GM12878 (cell line): ENCODE results near the gene TXLNA. TPM values are rescaled to one million over a fixed set of nuclear protein-coding genes. Genes with fewer than 3 reads are reported as not detected.

Experiments used
- ATAC-seq: fragments of 200-7000 bp; cut with Tn5 transposase; 3 replicates; pipeline ENCODE4 v1.9.1; 2020; ENCODE audit warnings: mild to moderate bottlenecking, moderate library complexity
- BruUV-seq: library from RNA; stranded (reverse); fragments of 400-500 nt; replicated peaks from 2 replicates; lab custom pipeline; 2021; lab: Mats Ljungman, UMichigan
- CTCF ChIA-PET: fragments of 300-600 bp; sonication (Branson Sonifier 250); formaldehyde crosslinking; extraction: SDS; loops from one replicate; lab custom pipeline; 2021; ENCODE audit warnings: inconsistent platforms; lab: Yijun Ruan, JAX
- POLR2A ChIA-PET: fragments of 350-600 bp; formaldehyde crosslinking; extraction: SDS; loops from one replicate; lab custom pipeline; 2021; ENCODE audit warnings: inconsistent platforms; lab: Charles Lee
- RAD21 ChIA-PET: fragments of 300-600 bp; sonication (Branson Sonifier 250); formaldehyde crosslinking; loops from one replicate; lab custom pipeline; 2023; ENCODE audit warnings: antibody characterized with exemption; ENCODE audit not compliant: unreplicated experiment; lab: Charles Lee
- SMC1A ChIA-PET: fragments of 300-600 bp; sonication (Branson Sonifier 250); formaldehyde crosslinking; loops from one replicate; lab custom pipeline; 2023; ENCODE audit not compliant: unreplicated experiment, uncharacterized antibody; lab: Charles Lee
- DNase-seq: peaks from one replicate; pipeline ENCODE4 v3.0.0-alpha.2; 2011; ENCODE audit warnings: low read depth, low spot score
- FAIRE-seq: peaks from 3 replicates; lab custom pipeline; 2011; peaks lifted over from hg19 to GRCh38; lab: Jason Lieb, UNC
- H2AFZ ChIP-seq: 2 replicates; pipeline ENCODE4 v1.6.0; 2011; ENCODE audit warnings: low read depth, low read length, control low read depth; ENCODE audit not compliant: control insufficient read depth
- H3K27ac ChIP-seq: 2 replicates; pipeline ENCODE4 v1.5.1; 2011; ENCODE audit warnings: control low read depth; ENCODE audit not compliant: control insufficient read depth, insufficient read depth
- H3K27me3 ChIP-seq, 2 experiments: replicated peaks in 1 of 2; 2 replicates each; pipeline versions ENCODE4 v1.6.0 to v1.6.1; 2011; ENCODE audit warnings: low read length in 1 of 2; ENCODE audit not compliant: control insufficient read depth in 2 of 2, insufficient read depth in 2 of 2
- H3K36me3 ChIP-seq, 2 experiments: 2 replicates each; pipeline ENCODE4 v1.5.1; 2011; ENCODE audit warnings: low read length in 1 of 2; ENCODE audit not compliant: control insufficient read depth in 2 of 2, insufficient read depth in 2 of 2
- H3K4me1 ChIP-seq: 2 replicates; pipeline ENCODE4 v1.6.1; 2011; ENCODE audit warnings: mild to moderate bottlenecking, low read length, moderate library complexity, mixed read lengths; ENCODE audit not compliant: control insufficient read depth, insufficient read depth
- H3K4me2 ChIP-seq: 2 replicates; pipeline ENCODE4 v1.6.0; 2011; ENCODE audit warnings: control low read depth; ENCODE audit not compliant: control insufficient read depth, insufficient read depth
- H3K4me3 ChIP-seq: fragments of 200-600 bp; sonication (generic); 2 replicates; pipeline ENCODE4 v1.5.1; 2016
- H3K79me2 ChIP-seq: 2 replicates; pipeline ENCODE4 v1.6.0; 2011; ENCODE audit warnings: low read length; ENCODE audit not compliant: control insufficient read depth, insufficient read depth
- H3K9ac ChIP-seq: 2 replicates; pipeline ENCODE4 v1.8.0; 2011; ENCODE audit warnings: low read length, control low read depth, mixed read lengths; ENCODE audit not compliant: control insufficient read depth, insufficient read depth
- H3K9me3 ChIP-seq: replicated peaks from 3 replicates; pipeline ENCODE4 v1.5.1; 2011; ENCODE audit warnings: mild to moderate bottlenecking, low read length; ENCODE audit not compliant: control insufficient read depth, insufficient read depth
- H4K20me1 ChIP-seq: 2 replicates; pipeline ENCODE4 v1.6.0; 2011; ENCODE audit not compliant: control insufficient read depth, insufficient read depth
- BRCA1 ChIP-seq: IDR thresholded peaks from 2 replicates; pipeline ENCODE4 v1.6.1; 2011; ENCODE audit warnings: low read depth, low read length, improper control_type of control experiment
- CREB1 ChIP-seq: IDR thresholded peaks from 2 replicates; pipeline ENCODE4 v1.6.1; 2012; ENCODE audit warnings: low read depth, mild to moderate bottlenecking, inconsistent platforms
- HSF1 ChIP-seq: fragments of 150-350 bp; IDR thresholded peaks from 2 replicates; pipeline ENCODE4 v1.6.1; 2014; ENCODE audit warnings: mild to moderate bottlenecking, low read depth, low read length
- NFIC ChIP-seq: IDR thresholded peaks from 2 replicates; pipeline ENCODE4 v1.6.1; 2012; ENCODE audit warnings: low read depth, mild to moderate bottlenecking, inconsistent platforms, low read length, moderate library complexity
- NR2F1 ChIP-seq: fragments of 450-650 bp; conservative IDR thresholded peaks from 2 replicates; pipeline ENCODE4 v1.6.1; 2017; ENCODE audit warnings: mild to moderate bottlenecking
- PAX5 ChIP-seq: IDR thresholded peaks from 2 replicates; pipeline ENCODE4 v1.6.1; 2011; ENCODE audit warnings: low read depth, low read length, borderline replicate concordance
- POLR2A ChIP-seq: IDR thresholded peaks from 2 replicates; pipeline ENCODE4 v1.6.1; 2011; ENCODE audit warnings: low read depth, mild to moderate bottlenecking, low read length
- POLR2AphosphoS5 ChIP-seq: IDR thresholded peaks from 2 replicates; pipeline ENCODE4 v1.6.1; 2011; ENCODE audit warnings: mild to moderate bottlenecking, low read length, inconsistent platforms
- RAD51 ChIP-seq: fragments of 450-650 bp; IDR thresholded peaks from 2 replicates; pipeline ENCODE4 v1.6.1; 2016; ENCODE audit warnings: moderate library complexity, mild to moderate bottlenecking, inconsistent platforms
- RCOR1 ChIP-seq: conservative IDR thresholded peaks from 2 replicates; pipeline ENCODE4 v1.6.1; 2012; ENCODE audit warnings: low read depth, low read length, improper control_type of control experiment
- TBL1XR1 ChIP-seq: IDR thresholded peaks from 2 replicates; pipeline ENCODE4 v1.6.1; 2012; ENCODE audit warnings: low read depth, low read length, improper control_type of control experiment
- WGBS: methylation state at CpG from one replicate; pipeline ENCODE4 v1.1.6; 2016; ENCODE audit warnings: low lambda C conversion rate; ENCODE audit not compliant: insufficient replicate concordance, insufficient coverage; ENCODE audit errors: missing lambda C conversion rate; 5-methylcytosine and 5-hydroxymethylcytosine counted together
- in situ Hi-C: fragments of 300-500 bp; cut with MboI; formaldehyde crosslinking; loops from 9 replicates; pipeline ENCODE4 v1.14.3; 2018; ENCODE audit warnings: mixed read lengths
- intact Hi-C: fragments of 100-400 bp; cut with micrococcal nuclease; formaldehyde crosslinking; loops from one replicate; pipeline ENCODE4 v1.14.2; 2022; ENCODE audit not compliant: unreplicated experiment
- polyA plus RNA-seq, 11 experiments: library from polyadenylated mRNA; depleted of rRNA in 4 of 11; unstranded in 6 of 11; stranded (reverse) in 5 of 11; fragments of >200 nt; fragmentation: Nextera tagmentation in 4 of 11; fragmentation: Illumina TruSeq in 1 of 11; extraction: Ambion mirVana in 4 of 11; extraction: Trizol in 1 of 11; gene quantifications; 1 replicate in 1 of 11; 2 replicates in 10 of 11; pipeline versions ENCODE4 v1.2.1 to v1.2.3, GENCODE V29; 2011 to 2016; ENCODE audit warnings: inconsistent platforms in 2 of 11, missing spikeins in 2 of 11, low read depth in 1 of 11
- total RNA-seq, 4 experiments: library from RNA; depleted of rRNA in 3 of 4; stranded (reverse); fragments of >200 nt in 3 of 4; fragmentation: Illumina TruSeq in 1 of 4; extraction: Trizol in 1 of 4; gene quantifications; 2 replicates each; pipeline versions ENCODE4 v1.2.1 to v1.2.3, GENCODE V29; 2013 to 2021
- TF ChIP-seq, protein P1 (sequence below): fragments of 450-650 bp; IDR thresholded peaks from 2 replicates; pipeline ENCODE4 v1.6.1; 2017; ENCODE audit warnings: borderline replicate concordance

Gene TXLNA
- total and polyA plus RNA-seq, 10 of the 15 experiments (the other 5 are each of a cell fraction or from before 2014, with no cell fraction given) = 7.2 to 93.7 (median 47.9) TPM

- in situ Hi-C loops (no loop called here), intact Hi-C loops (no loop called here)
- H2AFZ ChIP-seq = no peak overlapping the region
- H3K27ac ChIP-seq = no peak overlapping the region
- WGBS = 84% methylated on average over 1 of the region's 1 CpG
- SMC1A ChIA-PET = interaction anchor here (0.6 to 1.3 kb wide), 4 partner anchors 14 to 134 kb away, joined by 3 read pairs; no protein-coding TSS in a partner anchor
- POLR2A ChIA-PET = interaction anchor here (0.6 to 1.2 kb wide), 3 partner anchors 15 to 59 kb away, joined by 3 to 5 read pairs (median 4); no protein-coding TSS in a partner anchor
- TF ChIP-seq POLR2A (peak; percentile 64; the same call in 1 of the 2 replicates), TBL1XR1 (no peak), NFIC (no peak), BRCA1 (no peak), POLR2AphosphoS5 (peak; percentile 16; the same call in 1 of the 2 replicates), RAD51 (no peak), PAX5 (no peak)
- H3K9ac ChIP-seq = no peak overlapping the region
- DNase-seq (no peak), ATAC-seq (no peak), FAIRE-seq (no peak)
- no peaks in the 10 kb centered on the region for H3K9me3 ChIP-seq
- no peaks in the 10 kb centered on the region for H3K27me3 ChIP-seq
- CTCF ChIA-PET = interaction anchor here (0.9 to 1.0 kb wide), 2 partner anchors 86 to 89 kb away, joined by 3 read pairs; partner anchors contain the start of gene KPNA6
- H3K79me2 ChIP-seq = peaks cover 10% of the 10 kb centered on the region
- peaks cover 14% of the 10 kb centered on the region for H3K4me1 ChIP-seq
- H3K36me3 ChIP-seq = peaks cover 35 to 43% of the 10 kb centered on the region in 2 experiments
- H4K20me1 ChIP-seq = no peaks in the 10 kb centered on the region
- H3K4me3 ChIP-seq = no peak overlapping the region
- RAD21 ChIA-PET = interaction anchor here (0.8 to 1.5 kb wide), 3 partner anchors 9 to 18 kb away, joined by 3 to 13 read pairs (median 3); partner anchors contain the start of gene TXLNA
- H3K4me2 ChIP-seq = no peak overlapping the region
- no TSS peak for BruUV-seq
Measured at GRCh38 chr1:32197074-32197473, 17.6 kb downstream of the TXLNA start.

DNA sequence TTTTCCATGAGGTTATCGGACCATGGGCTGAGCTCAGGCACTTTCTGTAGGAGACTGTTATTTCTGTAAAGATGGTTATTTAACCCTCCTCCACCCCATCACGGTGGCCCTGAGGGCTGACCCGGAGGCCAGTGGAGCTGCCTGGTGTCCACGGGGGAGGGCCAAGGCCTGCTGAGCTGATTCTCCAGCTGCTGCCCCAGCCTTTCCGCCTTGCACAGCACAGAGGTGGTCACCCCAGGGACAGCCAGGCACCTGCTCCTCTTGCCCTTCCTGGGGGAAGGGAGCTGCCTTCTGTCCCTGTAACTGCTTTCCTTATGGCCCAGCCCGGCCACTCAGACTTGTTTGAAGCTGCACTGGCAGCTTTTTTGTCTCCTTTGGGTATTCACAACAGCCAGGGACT is 18.4 kb downstream of the TXLNA start:
- peaks cover 21% of the 10 kb centered on the region for H3K4me1 ChIP-seq
- 81% methylated on average over 6 of the region's 6 CpGs for WGBS
- DNase-seq (no peak), FAIRE-seq (no peak), ATAC-seq (no peak)
- in situ Hi-C loops (no loop called here), intact Hi-C loops (no loop called here)
- POLR2A ChIA-PET = interaction anchor here (0.6 to 1.2 kb wide), 3 partner anchors 16 to 60 kb away, joined by 3 to 5 read pairs (median 4); no protein-coding TSS in a partner anchor
- H3K27me3 ChIP-seq = no peaks in the 10 kb centered on the region
- no TSS peak for BruUV-seq
- no peak overlapping the region for H3K4me2 ChIP-seq
- H4K20me1 ChIP-seq = no peaks in the 10 kb centered on the region
- peaks cover 17% of the 10 kb centered on the region for H3K79me2 ChIP-seq
- no peak for TF ChIP-seq NR2F1
- peak; percentile 31; the same call in 1 of the 2 replicates for TF ChIP-seq POLR2A
- TF ChIP-seq HSF1 = no peak
- TF ChIP-seq, protein P1, sequence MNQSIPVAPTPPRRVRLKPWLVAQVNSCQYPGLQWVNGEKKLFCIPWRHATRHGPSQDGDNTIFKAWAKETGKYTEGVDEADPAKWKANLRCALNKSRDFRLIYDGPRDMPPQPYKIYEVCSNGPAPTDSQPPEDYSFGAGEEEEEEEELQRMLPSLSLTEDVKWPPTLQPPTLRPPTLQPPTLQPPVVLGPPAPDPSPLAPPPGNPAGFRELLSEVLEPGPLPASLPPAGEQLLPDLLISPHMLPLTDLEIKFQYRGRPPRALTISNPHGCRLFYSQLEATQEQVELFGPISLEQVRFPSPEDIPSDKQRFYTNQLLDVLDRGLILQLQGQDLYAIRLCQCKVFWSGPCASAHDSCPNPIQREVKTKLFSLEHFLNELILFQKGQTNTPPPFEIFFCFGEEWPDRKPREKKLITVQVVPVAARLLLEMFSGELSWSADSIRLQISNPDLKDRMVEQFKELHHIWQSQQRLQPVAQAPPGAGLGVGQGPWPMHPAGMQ = no peak
- TF ChIP-seq CREB1 = no peak
- no peak for TF ChIP-seq RCOR1
- no peak overlapping the region for H3K27ac ChIP-seq
- peaks cover 29 to 35% of the 10 kb centered on the region in 2 experiments for H3K36me3 ChIP-seq
- RAD21 ChIA-PET = interaction anchor here (0.8 to 1.5 kb wide), 3 partner anchors 8 to 17 kb away, joined by 3 to 13 read pairs (median 3); partner anchors contain the start of gene TXLNA
- no peak overlapping the region for H3K9ac ChIP-seq
- no peaks in the 10 kb centered on the region for H3K9me3 ChIP-seq
- CTCF ChIA-PET = interaction anchor here (0.9 to 1.0 kb wide), 2 partner anchors 18 to 89 kb away, joined by 3 to 5 read pairs; partner anchors contain the start of gene KPNA6
- no peak overlapping the region for H3K4me3 ChIP-seq
- H2AFZ ChIP-seq = no peak overlapping the region
- SMC1A ChIA-PET = interaction anchor here (0.7 to 1.3 kb wide), 3 partner anchors 15 to 125 kb away, joined by 3 read pairs; no protein-coding TSS in a partner anchor
